Measurements from ENCODE around the gene CTNNA1.

CTNNA1 gene

GRCh38 chr5:138981586-138981985 is 228.4 kb downstream of the CTNNA1 start:
- TF ChIP-seq CTCF (IDR thresholded peaks at IDR 0.05; ENCODE audit: low read depth, low read length) = no peak
- Histone ChIP-seq H3K4me3 (ENCODE audit: low read depth, low read length) (no peak overlapping the region), H3K27me3 (no peaks in the 10 kb centered on the region), H3K9me3 (no peaks in the 10 kb centered on the region), H3K36me3 (no peaks in the 10 kb centered on the region), H3K4me1 (peaks cover 27% of the 10 kb centered on the region)
- no peak for DNase-seq

- no peaks in the 10 kb centered on the region for H3K36me3 ChIP-seq
- no peak overlapping the region for H3K4me3 ChIP-seq (ENCODE audit: low read depth, low read length)
- no peaks in the 10 kb centered on the region for H3K27me3 ChIP-seq
- no peak for TF ChIP-seq CTCF (IDR thresholded peaks at IDR 0.05; ENCODE audit: low read depth, low read length)
- H3K9me3 ChIP-seq = no peaks in the 10 kb centered on the region
- DNase-seq = no peak
- peaks cover 28% of the 10 kb centered on the region for H3K4me1 ChIP-seq
Observed at GRCh38 chr5:138983984-138984383, 230.8 kb downstream of the CTNNA1 start.

All from BE2C (cell line).